Left lung (tissue), 10 donors: Measurements from ENCODE around the gene EIF2S1. TPM values are rescaled to one million over a fixed set of nuclear protein-coding genes. Genes with fewer than 3 reads are reported as not detected.

ENCODE experiments used
- ATAC-seq: fragments of 200-7000 bp; cut with Tn5 transposase; one replicate; pipeline ENCODE4 v1.9.1; 2020; ENCODE audit warnings: moderate library complexity
- DNase-seq, 4 donors: peaks; one replicate each; pipeline ENCODE4 v3.0.0-alpha.2; 2013 to 2020
- H3K27ac ChIP-seq, 2 donors: fragments of 200-600 bp; sonication (generic) in 1 of 2; one replicate each; pipeline versions ENCODE4 v1.5.0 to v1.8.0; 2020 to 2021
- H3K27me3 ChIP-seq, 2 donors: fragments of 200-600 bp; sonication (generic) in 1 of 2; one replicate each; pipeline versions ENCODE4 v1.5.0 to v1.8.0; 2020 to 2021
- H3K36me3 ChIP-seq, 2 donors: fragments of 200-600 bp; sonication (generic) in 1 of 2; one replicate each; pipeline versions ENCODE4 v1.5.0 to v1.8.0; 2020 to 2021
- H3K4me1 ChIP-seq, 2 donors: fragments of 200-600 bp; one replicate each; pipeline ENCODE4 v1.8.0; 2021
- H3K4me3 ChIP-seq, 2 donors: fragments of 200-600 bp; sonication (generic) in 1 of 2; one replicate each; pipeline versions ENCODE4 v1.5.0 to v1.8.0; 2020 to 2021; ENCODE audit warnings: mild to moderate bottlenecking in 1 of 2
- H3K9me3 ChIP-seq, 2 donors: fragments of 200-600 bp; sonication (generic) in 1 of 2; one replicate each; pipeline versions ENCODE4 v1.5.0 to v1.8.0; 2020 to 2021
- CTCF ChIP-seq, 2 donors: fragments of 200-600 bp; sonication (generic) in 1 of 2; IDR thresholded peaks; one replicate each; pipeline versions ENCODE4 v1.5.0 to v1.8.0; 2021; ENCODE audit warnings: antibody characterized with exemption in 2 of 2
- intact Hi-C, 2 donors: fragments of 100-400 bp; cut with DNase I; formaldehyde crosslinking; loops; one replicate each; pipeline versions ENCODE4 v1.11.2 to v1.14.2; 2022
- polyA plus RNA-seq, 6 donors: library from polyadenylated mRNA; unstranded; fragments of 120-200 nt; gene quantifications; one replicate each; pipeline ENCODE4 v1.2.1, GENCODE V29; 2013; ENCODE audit not compliant: insufficient read length in 6 of 6
- total RNA-seq, 2 donors: library from RNA; stranded (reverse); fragmentation: NEBNext Ultra II Directional; extraction: Animal tissue kit (Norgen Biotek cat#: 25700); gene quantifications; one replicate each; pipeline ENCODE4 v1.2.1, GENCODE V29; 2021
- donor health status: DM: no; HTN: yes; CAD: no.
- donor health status: DM: no; HTN: no; CAD: no.

Gene EIF2S1
- total and polyA plus RNA-seq, 8 donors = 64.0 to 99.4 (median 84.9) TPM

- Histone ChIP-seq H3K27ac (no peak overlapping the region), H3K4me1 (no peaks in the 10 kb centered on the region), H3K36me3 (peaks cover 0 to 96% of the 10 kb centered on the region in 2 donors), H3K9me3 (no peaks in the 10 kb centered on the region), H3K4me3 (no peak overlapping the region), H3K27me3 (no peaks in the 10 kb centered on the region)
- ATAC-seq = no peak
- intact Hi-C loops = no loop called here
- TF ChIP-seq CTCF (IDR thresholded peaks at IDR 0.05) = no peak
- no peak for DNase-seq
Observed at GRCh38 chr14:67371247-67372148, 11.4 kb downstream of the EIF2S1 start.

- H3K9me3 ChIP-seq = no peaks in the 10 kb centered on the region
- H3K27me3 ChIP-seq = no peaks in the 10 kb centered on the region
- TF ChIP-seq CTCF (IDR thresholded peaks at IDR 0.05) = no peak
- H3K4me1 ChIP-seq = no peaks in the 10 kb centered on the region
- H3K4me3 ChIP-seq = no peak overlapping the region
- H3K27ac ChIP-seq = no peak overlapping the region
- ATAC-seq (no peak), DNase-seq (no peak)
- peaks cover 0 to 96% of the 10 kb centered on the region in 2 donors for H3K36me3 ChIP-seq
- intact Hi-C loops = no loop called here
Observed at GRCh38 chr14:67372833-67373232, 12.7 kb downstream of the EIF2S1 start.

GRCh38 chr14:67373347-67373746, 13.2 kb downstream of the EIF2S1 start:
- no peak overlapping the region for H3K4me3 ChIP-seq
- intact Hi-C loops = no loop called here
- H3K27ac ChIP-seq = no peak overlapping the region
- H3K27me3 ChIP-seq = no peaks in the 10 kb centered on the region
- DNase-seq (no peak), ATAC-seq (no peak)
- peaks cover 0 to 96% of the 10 kb centered on the region in 2 donors for H3K36me3 ChIP-seq
- H3K9me3 ChIP-seq = no peaks in the 10 kb centered on the region
- no peaks in the 10 kb centered on the region for H3K4me1 ChIP-seq
- no peak for TF ChIP-seq CTCF (IDR thresholded peaks at IDR 0.05)

- DNase-seq = no peak
- Histone ChIP-seq H3K4me3 (no peak overlapping the region), H3K27ac (no peak overlapping the region), H3K4me1 (no peaks in the 10 kb centered on the region), H3K27me3 (no peaks in the 10 kb centered on the region), H3K9me3 (no peaks in the 10 kb centered on the region), H3K36me3 (peaks cover 3 to 95% of the 10 kb centered on the region in 2 donors)
- no peak for TF ChIP-seq CTCF (IDR thresholded peaks at IDR 0.05)
- intact Hi-C loops = no loop called here
- ATAC-seq = no peak
Observed at GRCh38 chr14:67377916-67378315, 17.8 kb downstream of the EIF2S1 start.

GRCh38 chr14:67385120-67385519, 25.0 kb downstream of the EIF2S1 start:
- no peaks in the 10 kb centered on the region for H3K4me1 ChIP-seq
- intact Hi-C loops = no loop called here
- H3K36me3 ChIP-seq = peaks cover 3 to 78% of the 10 kb centered on the region in 2 donors
- no peaks in the 10 kb centered on the region for H3K27me3 ChIP-seq
- no peak overlapping the region for H3K27ac ChIP-seq
- DNase-seq = no peak
- TF ChIP-seq CTCF (IDR thresholded peaks at IDR 0.05) = no peak
- H3K9me3 ChIP-seq = no peaks in the 10 kb centered on the region
- H3K4me3 ChIP-seq = no peak overlapping the region
- ATAC-seq = peak; percentile 77
